GM21576 (cell line): ENCODE data around the gene HYPK.

Experiments
- ATAC-seq: cut with Tn5 transposase; IDR thresholded peaks from one replicate; pipeline ENCODE4 v1.9.1; 2021; ENCODE audit warnings: mild to moderate bottlenecking, moderate library complexity; ENCODE audit not compliant: unreplicated experiment

The HYPK gene

GRCh38 chr15:43800286-43801141 lies at the start of gene HYPK:
TSS of gene HYPK (plus strand) at chr15:43800599. CDS start at chr15:43800623, 24 bp downstream.
- peak; percentile 79 for ATAC-seq

- ATAC-seq, result no peak
These were observed 48.5 kb upstream of the HYPK start for GRCh38 chr15:43751885-43752284.

GRCh38 chr15:43762824-43763223 lies 37.6 kb upstream of the HYPK start:
- no peak for ATAC-seq

GRCh38 chr15:43763819-43764446 lies 36.5 kb upstream of the HYPK start:
- ATAC-seq, result no peak

- ATAC-seq, result no peak
These were observed 30.7 kb upstream of the HYPK start for GRCh38 chr15:43769584-43770228.

GRCh38 chr15:43771816-43772215 lies 28.6 kb upstream of the HYPK start:
- ATAC-seq, result no peak

- ATAC-seq, result no peak
These were observed 27.8 kb upstream of the HYPK start for GRCh38 chr15:43772624-43773023.

- ATAC-seq, result no peak
These were observed 26.3 kb upstream of the HYPK start for GRCh38 chr15:43774062-43774461.

GRCh38 chr15:43775411-43775965 lies 24.9 kb upstream of the HYPK start:
- ATAC-seq, result no peak

- peak; percentile 65 for ATAC-seq
These were observed 24.2 kb upstream of the HYPK start for GRCh38 chr15:43776101-43776717.

- ATAC-seq, result peak; percentile 32
These were observed 23.6 kb upstream of the HYPK start, which contains the start of gene ELL3 for GRCh38 chr15:43776718-43777266. TSS of gene ELL3 (minus strand) at chr15:43776966. CDS start at chr15:43776901, 65 bp downstream.

- ATAC-seq, result peak; percentile 50
These were observed 23.0 kb upstream of the HYPK start for GRCh38 chr15:43777267-43777914.

- no peak for ATAC-seq
These were observed 21.4 kb upstream of the HYPK start for GRCh38 chr15:43779016-43779415.

GRCh38 chr15:43789409-43789808 lies 11.0 kb upstream of the HYPK start:
- no peak for ATAC-seq

- ATAC-seq, result peak; percentile 82
These were observed 8.2 kb upstream of the HYPK start, which contains the start of gene SERF2 for GRCh38 chr15:43791993-43792760. TSS of gene SERF2 (plus strand) at chr15:43792320. CDS start at chr15:43792377, 57 bp downstream.

- no peak for ATAC-seq
These were observed 7.5 kb upstream of the HYPK start for GRCh38 chr15:43792761-43793476.

GRCh38 chr15:43793647-43794046 lies 6.8 kb upstream of the HYPK start:
- no peak for ATAC-seq

GRCh38 chr15:43794269-43795037 lies 5.9 kb upstream of the HYPK start:
- ATAC-seq, result no peak
